Tibial nerve (tissue), 4 donors: ENCODE data around the gene SOS1. TPM values are rescaled to one million over a fixed set of nuclear protein-coding genes. Genes with fewer than 3 reads are reported as not detected.

Experiments
- DNase-seq, 2 donors: peaks; one replicate each; pipeline ENCODE4 v3.0.0-alpha.2; 2019; ENCODE audit warnings: low spot score in 2 of 2
- H3K27ac ChIP-seq, 4 donors: fragments of 200-600 bp; sonication (generic) in 3 of 4; one replicate each; pipeline ENCODE4 v1.5.1; 2017 to 2019; ENCODE audit warnings: mild to moderate bottlenecking in 1 of 4
- H3K27me3 ChIP-seq, 2 donors: fragments of 200-600 bp; sonication (generic) in 1 of 2; one replicate each; pipeline versions ENCODE4 v1.5.1 to v1.6.0; 2017 to 2019
- H3K36me3 ChIP-seq, 3 donors: fragments of 200-600 bp; sonication (generic); one replicate each; pipeline ENCODE4 v1.5.1; 2018 to 2019
- H3K4me1 ChIP-seq, 4 donors: fragments of 200-600 bp; sonication (generic) in 3 of 4; one replicate each; pipeline ENCODE4 v1.5.1; 2017 to 2019
- H3K4me3 ChIP-seq, 4 donors: fragments of 200-600 bp; sonication (generic) in 3 of 4; one replicate each; pipeline ENCODE4 v1.5.1; 2017 to 2019; ENCODE audit warnings: mild to moderate bottlenecking in 1 of 4, moderate library complexity in 1 of 4
- H3K9me3 ChIP-seq, 4 donors: fragments of 200-600 bp; sonication (generic) in 3 of 4; one replicate each; pipeline ENCODE4 v1.5.1; 2017 to 2019
- CTCF ChIP-seq, 5 experiments: fragments of 200-600 bp in 3 of 5; fragments of 450-650 bp in 2 of 5; sonication (generic) in 3 of 5; IDR thresholded peaks; one replicate each; pipeline ENCODE4 v1.5.1; 2016 to 2019; ENCODE audit warnings: antibody characterized with exemption in 5 of 5, mild to moderate bottlenecking in 3 of 5, moderate library complexity in 2 of 5
- EP300 ChIP-seq, 2 donors: sonication (generic); formaldehyde crosslinking; IDR thresholded peaks; one replicate each; pipeline ENCODE4 v1.6.1; 2017; ENCODE audit warnings: antibody characterized with exemption in 2 of 2, mild to moderate bottlenecking in 1 of 2
- POLR2A ChIP-seq, 2 donors: fragments of 450-650 bp; IDR thresholded peaks; one replicate each; pipeline ENCODE4 v1.6.1; 2017; ENCODE audit warnings: antibody characterized with exemption in 2 of 2, mild to moderate bottlenecking in 2 of 2, moderate library complexity in 2 of 2
- WGBS, 2 donors: methylation state at CpG; one replicate each; pipeline ENCODE4 v1.1.5; 2018; 5-methylcytosine and 5-hydroxymethylcytosine counted together
- total RNA-seq, 4 donors: library from RNA; depleted of rRNA; stranded (reverse); fragments of >200 nt; gene quantifications; one replicate each; pipeline ENCODE4 v1.1.0, GENCODE V29; 2016

The SOS1 gene
- total RNA-seq, 4 donors from 2014 or later = 18.6 to 27.3 (median 23.4) TPM

- Histone ChIP-seq H3K4me1 (peaks cover 0 to 34% (median 12%) of the 10 kb centered on the region in 4 donors), H3K36me3 (no peaks in the 10 kb centered on the region), H3K9me3 (no peaks in the 10 kb centered on the region), H3K27ac (no peak overlapping the region), H3K4me3 (no peak overlapping the region), H3K27me3 (no peaks in the 10 kb centered on the region)
- DNase-seq = no peak
- WGBS, 2 donors = 64 to 77% methylated on average over 3 of the region's 3 CpGs
- TF ChIP-seq EP300 (IDR thresholded peaks at IDR 0.05) (no peak), POLR2A (IDR thresholded peaks at IDR 0.05) (no peak), CTCF (IDR thresholded peaks at IDR 0.05) (no peak)
These were observed 27.5 kb downstream of the SOS1 start for GRCh38 chr2:39093218-39093898.

- H3K4me1 ChIP-seq = peaks cover 0 to 24% (median 12%) of the 10 kb centered on the region in 4 donors
- H3K36me3 ChIP-seq = no peaks in the 10 kb centered on the region
- no peaks in the 10 kb centered on the region for H3K27me3 ChIP-seq
- WGBS, 2 donors = 88 to 90% methylated on average over 4 of the region's 4 CpGs
- TF ChIP-seq CTCF (IDR thresholded peaks at IDR 0.05) = no peak
- TF ChIP-seq POLR2A (IDR thresholded peaks at IDR 0.05) = no peak
- TF ChIP-seq EP300 (IDR thresholded peaks at IDR 0.05) = no peak
- no peaks in the 10 kb centered on the region for H3K9me3 ChIP-seq
- H3K27ac ChIP-seq = no peak overlapping the region
- H3K4me3 ChIP-seq = no peak overlapping the region
- DNase-seq = no peak
These were observed 29.3 kb downstream of the SOS1 start for GRCh38 chr2:39091543-39091942.

GRCh38 chr2:39091063-39091462 is 29.8 kb downstream of the SOS1 start:
- no peaks in the 10 kb centered on the region for H3K36me3 ChIP-seq
- no peaks in the 10 kb centered on the region for H3K27me3 ChIP-seq
- H3K4me1 ChIP-seq = peaks cover 0 to 22% (median 12%) of the 10 kb centered on the region in 4 donors
- H3K9me3 ChIP-seq = no peaks in the 10 kb centered on the region
- no peak overlapping the region for H3K4me3 ChIP-seq
- TF ChIP-seq CTCF (IDR thresholded peaks at IDR 0.05) (no peak), EP300 (IDR thresholded peaks at IDR 0.05) (no peak), POLR2A (IDR thresholded peaks at IDR 0.05) (no peak)
- DNase-seq = no peak
- no peak overlapping the region for H3K27ac ChIP-seq
- 96 to 98% methylated on average over 3 of the region's 3 CpGs for WGBS, 2 donors

- no peaks in the 10 kb centered on the region for H3K9me3 ChIP-seq
- no peaks in the 10 kb centered on the region for H3K27me3 ChIP-seq
- no peak for DNase-seq
- H3K36me3 ChIP-seq = no peaks in the 10 kb centered on the region
- peaks cover 0 to 5% (median 0%) of the 10 kb centered on the region in 4 donors for H3K4me1 ChIP-seq
- no peak overlapping the region for H3K4me3 ChIP-seq
- no peak for TF ChIP-seq POLR2A (IDR thresholded peaks at IDR 0.05)
- TF ChIP-seq CTCF (IDR thresholded peaks at IDR 0.05) = no peak
- no peak for TF ChIP-seq EP300 (IDR thresholded peaks at IDR 0.05)
- no peak overlapping the region for H3K27ac ChIP-seq
- WGBS, 2 donors = 96 to 98% methylated on average over 5 of the region's 5 CpGs
These were observed 40.7 kb downstream of the SOS1 start for GRCh38 chr2:39080152-39080551.

GRCh38 chr2:39069890-39070465 is 50.9 kb downstream of the SOS1 start:
- 92 to 96% methylated on average over 1 of the region's 1 CpG for WGBS, 2 donors

More at GRCh38 chr2:39069890-39070465, 50.9 kb downstream of the SOS1 start:
- no peak for DNase-seq
- Histone ChIP-seq H3K9me3 (no peaks in the 10 kb centered on the region), H3K4me3 (no peak overlapping the region), H3K27ac (no peak overlapping the region), H3K4me1 (peaks cover 0 to 21% (median 0%) of the 10 kb centered on the region in 4 donors), H3K27me3 (no peaks in the 10 kb centered on the region), H3K36me3 (peaks cover 0 to 5% (median 0%) of the 10 kb centered on the region in 3 donors)
- TF ChIP-seq CTCF (IDR thresholded peaks at IDR 0.05) (no peak), EP300 (IDR thresholded peaks at IDR 0.05) (no peak), POLR2A (IDR thresholded peaks at IDR 0.05) (no peak)
